Astrocyte (in vitro differentiated cells and primary cell): ENCODE results near the gene NBL1. TPM values are rescaled to one million over a fixed set of nuclear protein-coding genes. Genes with fewer than 3 reads are reported as not detected.
A peak's percentile ranks its signal among the peaks of the same experiment; 100 is the strongest.

ENCODE experiments used
- DNase-seq: peaks from one replicate; pipeline ENCODE4 v3.0.0-alpha.2; 2010; ENCODE audit warnings: low read depth
- FAIRE-seq: peaks from 2 replicates; lab custom pipeline; 2011; peaks lifted over from hg19 to GRCh38; lab: Jason Lieb, UNC
- H2AFZ ChIP-seq: 2 replicates; pipeline ENCODE4 v1.6.0; 2012; ENCODE audit warnings: low read depth, low read length, inconsistent platforms
- H3K27ac ChIP-seq: 2 replicates; pipeline ENCODE4 v1.5.1; 2011; ENCODE audit warnings: low read depth, low read length, inconsistent platforms
- H3K27me3 ChIP-seq: 2 replicates; pipeline ENCODE4 v1.6.0; 2011; ENCODE audit warnings: low read length, inconsistent platforms; ENCODE audit not compliant: insufficient read depth
- H3K36me3 ChIP-seq: 2 replicates; pipeline ENCODE4 v1.5.1; 2011; ENCODE audit warnings: low read length, inconsistent platforms; ENCODE audit not compliant: insufficient read depth
- H3K4me1 ChIP-seq: 2 replicates; pipeline ENCODE4 v1.5.1; 2011; ENCODE audit warnings: low read length, inconsistent platforms; ENCODE audit not compliant: insufficient read depth
- H3K4me2 ChIP-seq: 2 replicates; pipeline ENCODE4 v1.6.0; 2012; ENCODE audit warnings: low read length, inconsistent platforms
- H3K4me3 ChIP-seq: 2 replicates; pipeline ENCODE4 v1.5.1; 2011; ENCODE audit warnings: low read depth, mild to moderate bottlenecking, low read length, inconsistent platforms; ENCODE audit not compliant: insufficient read depth
- H3K79me2 ChIP-seq: 2 replicates; pipeline ENCODE4 v1.6.0; 2012; ENCODE audit warnings: mild to moderate bottlenecking, low read length, inconsistent platforms; ENCODE audit not compliant: insufficient read depth
- H3K9ac ChIP-seq: 2 replicates; pipeline ENCODE4 v1.6.0; 2012; ENCODE audit warnings: mild to moderate bottlenecking, low read length, inconsistent platforms
- H3K9me3 ChIP-seq: 2 replicates; pipeline ENCODE4 v1.5.1; 2012; ENCODE audit warnings: low read depth, mild to moderate bottlenecking, low read length, inconsistent platforms; ENCODE audit not compliant: insufficient read depth
- H4K20me1 ChIP-seq: 2 replicates; pipeline ENCODE4 v1.6.0; 2012; ENCODE audit warnings: low read length, inconsistent platforms; ENCODE audit not compliant: insufficient read depth
- H3K27ac Mint-ChIP-seq: one replicate; pipeline ENCODE4 v1.8.0; 2021; ENCODE audit warnings: mild to moderate bottlenecking, mixed read lengths; ENCODE audit not compliant: unreplicated experiment
- H3K27me3 Mint-ChIP-seq: one replicate; pipeline ENCODE4 v1.8.0; 2021; ENCODE audit warnings: low read depth, mixed read lengths; ENCODE audit not compliant: unreplicated experiment
- H3K36me3 Mint-ChIP-seq: one replicate; pipeline ENCODE4 v1.8.0; 2021; ENCODE audit warnings: low read depth, mixed read lengths; ENCODE audit not compliant: unreplicated experiment
- H3K4me1 Mint-ChIP-seq: one replicate; pipeline ENCODE4 v1.8.0; 2021; ENCODE audit warnings: low read depth, mixed read lengths; ENCODE audit not compliant: unreplicated experiment
- H3K4me3 Mint-ChIP-seq: one replicate; pipeline ENCODE4 v1.8.0; 2021; ENCODE audit warnings: mild to moderate bottlenecking, moderate library complexity, mixed read lengths; ENCODE audit not compliant: unreplicated experiment
- H3K9me3 Mint-ChIP-seq: one replicate; pipeline ENCODE4 v1.8.0; 2021; ENCODE audit warnings: mild to moderate bottlenecking, mixed read lengths; ENCODE audit not compliant: unreplicated experiment
- EZH2 ChIP-seq: IDR thresholded peaks from 2 replicates; pipeline ENCODE4 v1.6.1; 2012; ENCODE audit warnings: mild to moderate bottlenecking, low read length, inconsistent platforms; ENCODE audit not compliant: insufficient read depth
- total RNA-seq: library from RNA; stranded (reverse); gene quantifications from 2 replicates; pipeline ENCODE4 v1.2.1, GENCODE V29; 2021
- TF ChIP-seq, protein P1 (sequence below): IDR thresholded peaks from 2 replicates; pipeline ENCODE4 v1.5.1; 2011; ENCODE audit warnings: low read depth, mild to moderate bottlenecking, inconsistent platforms, low read length, moderate library complexity; ENCODE audit not compliant: insufficient read depth

NBL1 gene
- total RNA-seq, 1 donor from 2014 or later = 58.3 TPM

GRCh38 chr1:19648689-19649088 lies 4.6 kb downstream of the NBL1 start:
- no peaks in the 10 kb centered on the region for H3K27me3 Mint-ChIP-seq
- peaks cover 71% of the 10 kb centered on the region for H3K79me2 ChIP-seq
- no peak overlapping the region for H2AFZ ChIP-seq
- H3K27ac ChIP-seq = no peak overlapping the region
- peaks cover 5% of the 10 kb centered on the region for H3K4me1 Mint-ChIP-seq
- FAIRE-seq (no peak), DNase-seq (no peak)
- no peaks in the 10 kb centered on the region for H3K27me3 ChIP-seq
- H3K4me3 ChIP-seq = no peak overlapping the region
- no peak overlapping the region for H3K4me3 Mint-ChIP-seq
- no peaks in the 10 kb centered on the region for H3K36me3 ChIP-seq
- TF ChIP-seq EZH2 = no peak
- TF ChIP-seq, protein P1, sequence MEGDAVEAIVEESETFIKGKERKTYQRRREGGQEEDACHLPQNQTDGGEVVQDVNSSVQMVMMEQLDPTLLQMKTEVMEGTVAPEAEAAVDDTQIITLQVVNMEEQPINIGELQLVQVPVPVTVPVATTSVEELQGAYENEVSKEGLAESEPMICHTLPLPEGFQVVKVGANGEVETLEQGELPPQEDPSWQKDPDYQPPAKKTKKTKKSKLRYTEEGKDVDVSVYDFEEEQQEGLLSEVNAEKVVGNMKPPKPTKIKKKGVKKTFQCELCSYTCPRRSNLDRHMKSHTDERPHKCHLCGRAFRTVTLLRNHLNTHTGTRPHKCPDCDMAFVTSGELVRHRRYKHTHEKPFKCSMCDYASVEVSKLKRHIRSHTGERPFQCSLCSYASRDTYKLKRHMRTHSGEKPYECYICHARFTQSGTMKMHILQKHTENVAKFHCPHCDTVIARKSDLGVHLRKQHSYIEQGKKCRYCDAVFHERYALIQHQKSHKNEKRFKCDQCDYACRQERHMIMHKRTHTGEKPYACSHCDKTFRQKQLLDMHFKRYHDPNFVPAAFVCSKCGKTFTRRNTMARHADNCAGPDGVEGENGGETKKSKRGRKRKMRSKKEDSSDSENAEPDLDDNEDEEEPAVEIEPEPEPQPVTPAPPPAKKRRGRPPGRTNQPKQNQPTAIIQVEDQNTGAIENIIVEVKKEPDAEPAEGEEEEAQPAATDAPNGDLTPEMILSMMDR = no peak
- no peaks in the 10 kb centered on the region for H3K9me3 Mint-ChIP-seq
- peaks cover 31% of the 10 kb centered on the region for H3K4me1 ChIP-seq
- H3K36me3 Mint-ChIP-seq = peaks cover 2% of the 10 kb centered on the region
- no peak overlapping the region for H3K27ac Mint-ChIP-seq
- peaks cover 72% of the 10 kb centered on the region for H4K20me1 ChIP-seq
- no peak overlapping the region for H3K9ac ChIP-seq
- H3K9me3 ChIP-seq = no peaks in the 10 kb centered on the region
- no peak overlapping the region for H3K4me2 ChIP-seq

DNA sequence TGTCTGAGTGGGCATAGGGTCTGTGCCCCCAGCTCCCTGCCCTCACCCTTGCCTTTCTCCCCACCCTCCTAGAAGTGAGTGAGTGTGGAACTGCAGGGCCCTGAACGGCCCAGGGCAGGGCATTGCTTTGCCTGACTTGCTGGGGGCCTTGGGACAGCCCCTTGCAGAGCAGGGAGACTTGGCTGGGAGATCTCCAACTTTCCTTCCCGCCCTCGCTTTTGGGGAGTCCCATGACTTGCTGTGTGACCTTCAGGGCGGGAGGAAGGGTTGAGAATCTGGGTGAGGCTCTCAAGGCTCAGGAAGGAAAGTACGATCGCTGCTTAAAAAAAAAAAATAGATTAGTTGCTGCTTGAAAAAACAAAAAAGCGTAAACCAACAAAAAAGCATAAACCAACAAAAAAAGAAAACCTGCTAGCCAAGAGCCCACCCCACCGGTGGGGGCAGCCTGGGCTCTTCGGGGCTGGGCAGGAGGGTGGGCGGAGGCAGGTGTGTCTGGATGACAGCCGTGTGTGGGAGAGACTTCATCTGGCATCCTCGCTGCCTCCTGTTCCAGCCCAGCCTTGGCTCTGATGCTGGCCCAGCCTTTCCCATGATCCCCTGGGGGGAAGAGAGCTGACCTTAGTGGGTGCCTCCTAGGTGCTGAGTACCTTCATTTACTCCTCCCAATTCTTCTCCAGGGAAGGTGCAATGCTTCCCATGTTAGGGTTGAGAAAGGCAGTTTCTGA lies 6.5 kb downstream of the NBL1 start:
- Mint-ChIP-seq H3K4me3 (no peak overlapping the region), H3K27me3 (no peaks in the 10 kb centered on the region), H3K4me1 (peaks cover 8% of the 10 kb centered on the region), H3K9me3 (no peaks in the 10 kb centered on the region), H3K36me3 (peaks cover 5% of the 10 kb centered on the region), H3K27ac (no peak overlapping the region)
- TF ChIP-seq, protein P1 = no peak
- no peak for TF ChIP-seq EZH2
- DNase-seq = no peak
- Histone ChIP-seq H3K4me1 (peaks cover 37% of the 10 kb centered on the region), H3K36me3 (no peaks in the 10 kb centered on the region), H3K9me3 (no peaks in the 10 kb centered on the region), H3K27ac (no peak overlapping the region), H3K4me2 (peak overlapping the region; percentile 28), H4K20me1 (peaks cover 83% of the 10 kb centered on the region), H3K4me3 (no peak overlapping the region), H3K79me2 (peaks cover 70% of the 10 kb centered on the region), H3K27me3 (no peaks in the 10 kb centered on the region), H2AFZ (no peak overlapping the region), H3K9ac (no peak overlapping the region)
- FAIRE-seq = no peak

DNA sequence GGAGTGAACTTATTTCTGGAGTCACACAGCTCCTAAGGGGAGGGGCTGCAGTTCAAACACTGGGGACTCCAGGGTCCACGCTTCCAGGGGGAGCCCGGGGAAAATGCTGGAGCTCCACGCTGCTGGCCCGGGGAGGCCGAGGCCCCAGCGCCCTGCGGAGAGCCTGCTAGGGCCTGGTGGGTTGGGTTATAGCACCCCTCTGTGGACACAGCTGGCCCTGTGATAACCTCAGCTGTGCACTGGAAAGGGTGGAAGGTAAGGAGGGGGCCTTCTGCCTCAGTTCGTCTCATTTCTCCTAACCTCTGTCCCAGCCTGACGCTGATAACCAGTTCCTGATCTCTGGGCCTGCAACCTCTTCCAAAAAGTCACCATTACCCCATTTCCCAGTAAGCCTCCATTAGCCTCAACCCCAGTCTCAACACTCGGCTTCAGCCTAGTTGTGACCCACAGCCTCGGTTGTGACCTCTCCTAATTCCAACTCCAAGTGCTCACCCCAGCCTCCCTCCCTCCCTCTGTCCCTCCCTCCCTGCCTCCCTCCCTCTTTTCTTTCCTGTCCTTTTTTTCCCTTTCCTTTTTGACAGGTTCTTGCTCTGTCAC lies 7.1 kb downstream of the NBL1 start:
- H3K27ac Mint-ChIP-seq = no peak overlapping the region
- H4K20me1 ChIP-seq = peaks cover 83% of the 10 kb centered on the region

More for the DNA sequence above, 7.1 kb downstream of the NBL1 start:
- Histone ChIP-seq H3K9me3 (no peaks in the 10 kb centered on the region), H3K9ac (no peak overlapping the region), H3K27me3 (no peaks in the 10 kb centered on the region), H3K79me2 (peaks cover 65% of the 10 kb centered on the region), H3K27ac (no peak overlapping the region), H2AFZ (no peak overlapping the region), H3K4me3 (no peak overlapping the region), H3K4me2 (peak overlapping the region; percentile 28), H3K4me1 (peaks cover 30% of the 10 kb centered on the region), H3K36me3 (no peaks in the 10 kb centered on the region)
- DNase-seq = no peak
- H3K36me3 Mint-ChIP-seq = peaks cover 5% of the 10 kb centered on the region
- no peak overlapping the region for H3K4me3 Mint-ChIP-seq
- no peaks in the 10 kb centered on the region for H3K9me3 Mint-ChIP-seq
- FAIRE-seq = no peak
- H3K27me3 Mint-ChIP-seq = peaks cover 2% of the 10 kb centered on the region
- H3K4me1 Mint-ChIP-seq = peaks cover 3% of the 10 kb centered on the region
- no peak for TF ChIP-seq EZH2
- TF ChIP-seq, protein P1 = peak; percentile 65
